ENCODE data around the gene HTR4. TPM values are rescaled to one million over a fixed set of nuclear protein-coding genes. Genes with fewer than 3 reads are reported as not detected.

Gene HTR4
- total RNA-seq, 1 experiment from 2014 or later, result not detected

GRCh38 chr5:148474025-148474511 is 180.3 kb downstream of the HTR4 start:
- TF ChIP-seq ELF1 (IDR thresholded peaks at IDR 0.05; ENCODE audit: borderline replicate concordance, low read depth), result no peak
- no peak for TF ChIP-seq YY1 (IDR thresholded peaks at IDR 0.05; ENCODE audit: extremely low read depth, insufficient replicate concordance, low read depth, low read length)
- no peak for TF ChIP-seq RAD21 (IDR thresholded peaks at IDR 0.05; ENCODE audit: low read depth)
- no peak for TF ChIP-seq JUND (IDR thresholded peaks at IDR 0.05)
- no peak for TF ChIP-seq CTCF (IDR thresholded peaks at IDR 0.05 in 2 of 3, conservative IDR thresholded peaks at IDR 0.05 in 1 of 3; ENCODE audit: borderline replicate concordance in 1 of 3, insufficient read depth in 1 of 3, low read depth in 2 of 3, low read length in 2 of 3)
- no peak for TF ChIP-seq CEBPB (IDR thresholded peaks at IDR 0.05; ENCODE audit: low read depth)
- no peak for TF ChIP-seq EZH2 (IDR thresholded peaks at IDR 0.05)
- TF ChIP-seq POLR2AphosphoS5 (IDR thresholded peaks at IDR 0.05; ENCODE audit: low read depth, low read length), result no peak
- no peak for ATAC-seq
- Histone ChIP-seq H3K9me2 (ENCODE audit: insufficient read depth) (no peaks in the 10 kb centered on the region), H3K9me3 (ENCODE audit: control insufficient read depth in 1 of 2, insufficient read depth in 1 of 2, low read depth in 1 of 2, low read length in 2 of 2) (no peaks in the 10 kb centered on the region), H3K4me1 (ENCODE audit: control insufficient read depth in 1 of 2, insufficient read depth in 2 of 2, low read length in 2 of 2) (no peaks in the 10 kb centered on the region), H4K20me1 (ENCODE audit: insufficient read depth) (no peaks in the 10 kb centered on the region), H3K9ac (ENCODE audit: low read length) (no peak overlapping the region), H3K4me2 (ENCODE audit: low read length) (no peak overlapping the region), H2AFZ (ENCODE audit: low read depth, low read length, poor library complexity, severe bottlenecking) (no peak overlapping the region), H3K27ac (ENCODE audit: low read depth, low read length) (no peak overlapping the region), H3K4me3 (replicated peaks in 1 of 2; ENCODE audit: low read depth in 1 of 2, low read length in 2 of 2) (no peak overlapping the region), H3K79me2 (ENCODE audit: insufficient read depth, low read length) (no peaks in the 10 kb centered on the region), H3K27me3 (ENCODE audit: insufficient read depth, low read length) (peaks cover 23% of the 10 kb centered on the region; the same call in 1 of the 2 replicates), H3K36me3 (ENCODE audit: control insufficient read depth in 1 of 2, insufficient read depth in 2 of 2, low read length in 2 of 2) (no peaks in the 10 kb centered on the region)
- CTCF ChIA-PET, result interaction anchor here (0.7 kb wide), 1 partner anchor 257 kb away, joined by 3 read pairs; no protein-coding TSS in a partner anchor
- intact Hi-C loops (cut with micrococcal nuclease), result no loop called here
- BruUV-seq (replicated peaks), result no TSS peak
- POLR2A ChIA-PET, result no interaction called here
- RAD21 ChIA-PET (ENCODE audit: low non-redundant PET in 1 of 2, low total read pairs in 2 of 2, uncharacterized antibody in 2 of 2, unreplicated experiment in 2 of 2), result interaction anchor here in 1 of 2 experiments (0.7 kb wide), 1 partner anchor 560 kb away, joined by 5 read pairs; no protein-coding TSS in a partner anchor
- no peak for DNase-seq (ENCODE audit: low read depth, low spot score)

DNA sequence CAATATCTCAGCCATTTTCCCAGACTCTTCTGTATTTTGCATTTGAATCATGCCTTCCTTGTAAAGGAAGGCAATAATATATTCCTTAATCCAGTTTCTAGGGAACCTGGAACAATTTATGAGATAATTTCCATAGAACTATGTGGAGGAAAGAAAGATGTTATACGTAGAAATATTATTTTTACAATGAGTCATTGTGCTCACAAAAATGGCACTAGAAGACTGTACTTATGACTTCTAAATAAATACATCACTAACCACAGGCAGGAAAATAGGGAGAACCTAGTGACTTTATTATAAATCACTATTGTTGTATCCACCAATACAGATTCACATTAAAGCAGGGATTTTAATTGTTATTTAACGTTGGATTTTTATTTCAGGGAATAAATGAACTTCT is 182.9 kb downstream of the HTR4 start:
- POLR2A ChIA-PET, result no interaction called here
- no peak overlapping the region for H3K4me3 ChIP-seq (replicated peaks in 1 of 2; ENCODE audit: low read depth in 1 of 2, low read length in 2 of 2)
- no peaks in the 10 kb centered on the region for H3K9me3 ChIP-seq (ENCODE audit: control insufficient read depth in 1 of 2, insufficient read depth in 1 of 2, low read depth in 1 of 2, low read length in 2 of 2)
- no peaks in the 10 kb centered on the region for H3K4me1 ChIP-seq (ENCODE audit: control insufficient read depth in 1 of 2, insufficient read depth in 2 of 2, low read length in 2 of 2)
- H4K20me1 ChIP-seq (ENCODE audit: insufficient read depth), result no peaks in the 10 kb centered on the region
- H3K9ac ChIP-seq (ENCODE audit: low read length), result no peak overlapping the region
- no peaks in the 10 kb centered on the region for H3K9me2 ChIP-seq (ENCODE audit: insufficient read depth)
- no peak overlapping the region for H3K27ac ChIP-seq (ENCODE audit: low read depth, low read length)
- no peaks in the 10 kb centered on the region for H3K79me2 ChIP-seq (ENCODE audit: insufficient read depth, low read length)
- CTCF ChIA-PET, result no interaction called here
- H3K4me2 ChIP-seq (ENCODE audit: low read length), result no peak overlapping the region
- H3K36me3 ChIP-seq (ENCODE audit: control insufficient read depth in 1 of 2, insufficient read depth in 2 of 2, low read length in 2 of 2), result no peaks in the 10 kb centered on the region
- RAD21 ChIA-PET (ENCODE audit: low non-redundant PET in 1 of 2, low total read pairs in 2 of 2, uncharacterized antibody in 2 of 2, unreplicated experiment in 2 of 2), result no interaction called here
- no peak for DNase-seq (ENCODE audit: low read depth, low spot score)
- BruUV-seq (replicated peaks), result no TSS peak
- no peak overlapping the region for H2AFZ ChIP-seq (ENCODE audit: low read depth, low read length, poor library complexity, severe bottlenecking)
- H3K27me3 ChIP-seq (ENCODE audit: insufficient read depth, low read length), result peaks cover 11% of the 10 kb centered on the region; the same call in 1 of the 2 replicates
- intact Hi-C loops (cut with micrococcal nuclease), result no loop called here
- no peak for ATAC-seq
- no peak for TF ChIP-seq EGR1 (IDR thresholded peaks at IDR 0.05; ENCODE audit: low read depth)
- TF ChIP-seq ZNF274 (IDR thresholded peaks at IDR 0.05; ENCODE audit: low read depth, low read length), result no peak
- TF ChIP-seq ZFX (IDR thresholded peaks at IDR 0.05), result no peak
- no peak for TF ChIP-seq POLR2A (IDR thresholded peaks at IDR 0.05; ENCODE audit: borderline replicate concordance, extremely low read depth, insufficient read depth, insufficient read length)
- TF ChIP-seq EZH2phosphoT487 (IDR thresholded peaks at IDR 0.05; ENCODE audit: borderline replicate concordance), result no peak
- TF ChIP-seq REST (IDR thresholded peaks at IDR 0.05; ENCODE audit: low read depth), result no peak
- TF ChIP-seq JUND (IDR thresholded peaks at IDR 0.05), result no peak
- TF ChIP-seq EZH2 (IDR thresholded peaks at IDR 0.05), result no peak
- no peak for TF ChIP-seq FOSL1 (IDR thresholded peaks at IDR 0.05; ENCODE audit: low read depth)
